ENCODE measurements around the gene FAM107A. TPM values are rescaled to one million over a fixed set of nuclear protein-coding genes. Genes with fewer than 3 reads are reported as not detected.

The FAM107A gene
- under 0.01 TPM in 1 of 2 replicates, not detected in the other for total RNA-seq

GRCh38 chr3:58577269-58577821 lies at the start of gene FAM107A:
Gene FAM107A, minus strand, starts transcription at chr3:58577391. Its CDS starts 7,531 bp downstream, at chr3:58569860.

GRCh38 chr3:58536501-58537411 lies 40.4 kb downstream of the FAM107A start, which contains the start of gene ACOX2:
Gene ACOX2, minus strand, starts transcription at chr3:58537190. Its CDS starts 2,084 bp downstream, at chr3:58535106.

Other genes with a start within 250 kb of the FAM107A start
- 40.1 and 40.4 TPM in 2 replicates for gene PXK, start 244.5 kb downstream of the FAM107A start, total RNA-seq
- 46.3 and 49.5 TPM in 2 replicates for gene PDHB, start 143.6 kb downstream of the FAM107A start, total RNA-seq
- 6.2 and 8.4 TPM in 2 replicates for gene KCTD6, start 85.3 kb downstream of the FAM107A start, total RNA-seq
- 13.1 and 28.7 TPM in 2 replicates for gene ACOX2, start 40.2 kb downstream of the FAM107A start, total RNA-seq
- not detected in 2 replicates for gene FAM3D, start 89.4 kb upstream of the FAM107A start, total RNA-seq

All from subcutaneous preadipocyte (primary cell).